Measurements from ENCODE around the gene EVA1A.
"Not testable (repeated sequence)": the region's sequence is repeated elsewhere in the genome, so short reads cannot be mapped to it uniquely, and the experiment has no call there.

EVA1A gene

GRCh38 chr2:75480971-75481836, 79.5 kb downstream of the EVA1A start:
- H3K4me3 ChIP-seq (replicated peaks; ENCODE audit: low read depth, low read length), result no peak overlapping the region
- peak; percentile 44 for DNase-seq (ENCODE audit: extremely low read depth, low read depth)
- TF ChIP-seq CTCF (IDR thresholded peaks at IDR 0.05; ENCODE audit: low read depth, low read length, missing control alignments), result peak; percentile 54

GRCh38 chr2:75477696-75478095, 83.0 kb downstream of the EVA1A start:
- not testable (repeated sequence) for H3K4me3 ChIP-seq (replicated peaks; ENCODE audit: low read depth, low read length); DNase-seq (ENCODE audit: extremely low read depth, low read depth)

- H3K4me3 ChIP-seq (replicated peaks; ENCODE audit: low read depth, low read length), result no peak overlapping the region
- TF ChIP-seq CTCF (IDR thresholded peaks at IDR 0.05; ENCODE audit: low read depth, low read length, missing control alignments), result no peak
- no peak for DNase-seq (ENCODE audit: extremely low read depth, low read depth)
These were observed 84.0 kb downstream of the EVA1A start for GRCh38 chr2:75476761-75477160.

GRCh38 chr2:75475976-75476375, 84.8 kb downstream of the EVA1A start:
- DNase-seq (ENCODE audit: extremely low read depth, low read depth), result no peak
- no peak for TF ChIP-seq CTCF (IDR thresholded peaks at IDR 0.05; ENCODE audit: low read depth, low read length, missing control alignments)
- no peak overlapping the region for H3K4me3 ChIP-seq (replicated peaks; ENCODE audit: low read depth, low read length)

- no peak overlapping the region for H3K4me3 ChIP-seq (replicated peaks; ENCODE audit: low read depth, low read length)
- TF ChIP-seq CTCF (IDR thresholded peaks at IDR 0.05; ENCODE audit: low read depth, low read length, missing control alignments), result no peak
- no peak for DNase-seq (ENCODE audit: extremely low read depth, low read depth)
These were observed 85.7 kb downstream of the EVA1A start for GRCh38 chr2:75475049-75475448.

GRCh38 chr2:75474115-75474514, 86.6 kb downstream of the EVA1A start:
- H3K4me3 ChIP-seq (replicated peaks; ENCODE audit: low read depth, low read length), result no peak overlapping the region
- DNase-seq (ENCODE audit: extremely low read depth, low read depth), result no peak
- no peak for TF ChIP-seq CTCF (IDR thresholded peaks at IDR 0.05; ENCODE audit: low read depth, low read length, missing control alignments)

- peak; percentile 66 for TF ChIP-seq CTCF (IDR thresholded peaks at IDR 0.05; ENCODE audit: low read depth, low read length, missing control alignments)
- no peak for DNase-seq (ENCODE audit: extremely low read depth, low read depth)
- H3K4me3 ChIP-seq (replicated peaks; ENCODE audit: low read depth, low read length), result no peak overlapping the region
These were observed 93.9 kb downstream of the EVA1A start for GRCh38 chr2:75466708-75467311.
